T-cell (primary cell): ENCODE results near the gene CDC37. TPM values are rescaled to one million over a fixed set of nuclear protein-coding genes. Genes with fewer than 3 reads are reported as not detected.

Source experiments
- ATAC-seq, 4 experiments: fragments of 200-7000 bp in 3 of 4; fragments of 150-1000 bp in 1 of 4; cut with Tn5 transposase; replicated peaks in 1 of 4; 1 replicate in 3 of 4; 2 replicates in 1 of 4; pipeline ENCODE4 v1.10.0; 2021; ENCODE audit warnings: moderate library complexity in 3 of 4, mild to moderate bottlenecking in 2 of 4, moderate number of reproducible peaks in 1 of 4
- CTCF ChIA-PET, 2 donors: fragments of 300-600 bp; sonication (Branson Sonifier 250); formaldehyde crosslinking; loops; one replicate each; lab custom pipeline; 2022; ENCODE audit warnings: antibody characterized with exemption in 2 of 2; lab: Charles Lee
- POLR2A ChIA-PET, 2 donors: fragments of 300-600 bp; sonication (Branson Sonifier 250); formaldehyde crosslinking; loops; one replicate each; lab custom pipeline; 2022; ENCODE audit warnings: antibody characterized with exemption in 2 of 2; lab: Charles Lee
- DNase-seq, 35 experiments: peaks; one replicate each; pipeline versions ENCODE4 v3.0.0 to v3.0.0-alpha.2; 2013 to 2023
- H3K27ac ChIP-seq: one replicate; pipeline ENCODE4 v1.5.1; 2013; ENCODE audit warnings: low read length
- H3K27me3 ChIP-seq, 2 experiments: replicated peaks in 1 of 2; 1 replicate in 1 of 2; 2 replicates in 1 of 2; pipeline versions ENCODE4 v1.6.1 to v1.7.0; 2013; ENCODE audit warnings: low read length in 1 of 2, mixed read lengths in 1 of 2; ENCODE audit not compliant: control insufficient read depth in 2 of 2, insufficient read depth in 2 of 2; ENCODE audit errors: extremely low read depth in 1 of 2
- H3K36me3 ChIP-seq, 2 donors: 1 replicate in 1 of 2; 2 replicates in 1 of 2; pipeline versions ENCODE4 v1.6.1 to v1.7.0; 2013; ENCODE audit warnings: low read length in 1 of 2; ENCODE audit not compliant: control insufficient read depth in 2 of 2, insufficient read depth in 1 of 2; ENCODE audit errors: extremely low read depth in 1 of 2
- H3K4me1 ChIP-seq, 2 experiments: 1 replicate in 1 of 2; 2 replicates in 1 of 2; pipeline versions ENCODE4 v1.6.1 to v1.7.0; 2013; ENCODE audit warnings: low read length in 2 of 2, mixed read lengths in 1 of 2; ENCODE audit not compliant: insufficient read depth in 2 of 2, control insufficient read depth in 1 of 2; ENCODE audit errors: extremely low read depth in 1 of 2
- H3K4me3 ChIP-seq, 2 donors: 1 replicate in 1 of 2; 2 replicates in 1 of 2; pipeline versions ENCODE4 v1.5.1 to v1.7.0; 2013; ENCODE audit warnings: mild to moderate bottlenecking in 2 of 2, low read length in 1 of 2, moderate library complexity in 1 of 2; ENCODE audit not compliant: control insufficient read depth in 1 of 2; ENCODE audit errors: extremely low read depth in 1 of 2
- H3K9me3 ChIP-seq: 2 replicates; pipeline ENCODE4 v1.7.0; 2013
- H3K27ac Mint-ChIP-seq, 2 donors: one replicate each; pipeline ENCODE4 v1.8.0; 2020 to 2021; ENCODE audit warnings: mild to moderate bottlenecking in 2 of 2, mixed read lengths in 2 of 2
- H3K27me3 Mint-ChIP-seq, 2 donors: one replicate each; pipeline ENCODE4 v1.8.0; 2021 to 2022; ENCODE audit warnings: mixed read lengths in 2 of 2
- H3K36me3 Mint-ChIP-seq: one replicate; pipeline ENCODE4 v1.8.0; 2021; ENCODE audit warnings: mixed read lengths
- H3K4me1 Mint-ChIP-seq, 3 donors: one replicate each; pipeline ENCODE4 v1.8.0; 2020 to 2022; ENCODE audit warnings: mixed read lengths in 3 of 3, mild to moderate bottlenecking in 1 of 3
- H3K4me3 Mint-ChIP-seq, 3 donors: one replicate each; pipeline ENCODE4 v1.8.0; 2020 to 2022; ENCODE audit warnings: mild to moderate bottlenecking in 3 of 3, mixed read lengths in 3 of 3, moderate library complexity in 3 of 3
- H3K9me3 Mint-ChIP-seq, 3 donors: one replicate each; pipeline ENCODE4 v1.8.0; 2020 to 2022; ENCODE audit warnings: mixed read lengths in 3 of 3
- WGBS: methylation state at CpG from one replicate; pipeline ENCODE4 v1.1.5; 2013; ENCODE audit warnings: missing lambda C conversion rate; ENCODE audit not compliant: insufficient coverage; 5-methylcytosine and 5-hydroxymethylcytosine counted together
- total RNA-seq, 35 experiments: library from RNA in 6 of 35; stranded (reverse) in 6 of 35; fragments of 120-200 nt in 1 of 35; gene quantifications; one replicate each; pipeline versions ENCODE4 v1.2.1 to v1.2.4 and lab custom pipeline; 2013 to 2026

CDC37 gene
- total RNA-seq, 5 donors from 2014 or later (not counting 1 experiment from before 2014, with no cell fraction given): 163 to 205 (median 190) TPM

- Histone ChIP-seq H3K27me3 (no peaks in the 10 kb centered on the region), H3K27ac (no peak overlapping the region), H3K9me3 (no peaks in the 10 kb centered on the region), H3K4me1 (no peaks in the 10 kb centered on the region), H3K36me3 (peaks cover 15 to 74% of the 10 kb centered on the region in 2 donors), H3K4me3 (no peak overlapping the region)
- Mint-ChIP-seq H3K27me3 (no peaks in the 10 kb centered on the region), H3K4me3 (no peak overlapping the region), H3K9me3 (no peaks in the 10 kb centered on the region), H3K4me1 (peaks cover 0 to 8% (median 2%) of the 10 kb centered on the region in 3 donors), H3K36me3 (peaks cover 34% of the 10 kb centered on the region), H3K27ac (no peak overlapping the region)
- no peak for ATAC-seq
- DNase-seq: no peak
- 97% methylated on average over 22 of the region's 23 CpGs for WGBS
- CTCF ChIA-PET: interaction anchor here in 1 of 2 donors (0.7 kb wide), 1 partner anchor 94 kb away, joined by 3 read pairs; no protein-coding TSS in a partner anchor
- POLR2A ChIA-PET: interaction anchor here in 1 of 2 donors (0.8 kb wide), 1 partner anchor 11 kb away, joined by 3 read pairs; no protein-coding TSS in a partner anchor
Measured at GRCh38 chr19:10365518-10365917, 37.8 kb downstream of the CDC37 start.

- Histone ChIP-seq H3K4me1 (no peaks in the 10 kb centered on the region), H3K9me3 (no peaks in the 10 kb centered on the region), H3K27ac (no peak overlapping the region), H3K36me3 (peaks cover 15 to 74% of the 10 kb centered on the region in 2 donors), H3K27me3 (no peaks in the 10 kb centered on the region), H3K4me3 (no peak overlapping the region)
- Mint-ChIP-seq H3K27ac (no peak overlapping the region), H3K9me3 (no peaks in the 10 kb centered on the region), H3K4me3 (no peak overlapping the region), H3K36me3 (peaks cover 34% of the 10 kb centered on the region), H3K4me1 (peaks cover 0 to 6% (median 2%) of the 10 kb centered on the region in 3 donors), H3K27me3 (no peaks in the 10 kb centered on the region)
- CTCF ChIA-PET: no interaction called here
- POLR2A ChIA-PET: no interaction called here
- ATAC-seq (no peak), DNase-seq (no peak)
- 96% methylated on average over 15 of the region's 19 CpGs for WGBS
Measured at GRCh38 chr19:10364644-10365043, 38.7 kb downstream of the CDC37 start.

- no peaks in the 10 kb centered on the region for H3K27me3 Mint-ChIP-seq
- no peak overlapping the region for H3K27ac ChIP-seq
- H3K36me3 ChIP-seq: peaks cover 21 to 74% of the 10 kb centered on the region in 2 donors
- POLR2A ChIA-PET: no interaction called here
- CTCF ChIA-PET: no interaction called here
- H3K27me3 ChIP-seq: no peaks in the 10 kb centered on the region
- H3K9me3 ChIP-seq: no peaks in the 10 kb centered on the region
- WGBS: 90% methylated on average over 9 of the region's 12 CpGs
- no peaks in the 10 kb centered on the region for H3K4me1 ChIP-seq
- no peak for ATAC-seq
- no peaks in the 10 kb centered on the region for H3K9me3 Mint-ChIP-seq
- H3K4me3 ChIP-seq: no peak overlapping the region
- no peak overlapping the region for H3K4me3 Mint-ChIP-seq
- H3K36me3 Mint-ChIP-seq: peaks cover 30% of the 10 kb centered on the region
- H3K4me1 Mint-ChIP-seq: no peaks in the 10 kb centered on the region
- no peak for DNase-seq
- no peak overlapping the region for H3K27ac Mint-ChIP-seq
Measured at GRCh38 chr19:10363789-10364281, 39.5 kb downstream of the CDC37 start.

GRCh38 chr19:10362259-10362658 lies 41.1 kb downstream of the CDC37 start:
- over 99% methylated on average over 10 of the region's 18 CpGs for WGBS
- no peak overlapping the region for H3K4me3 Mint-ChIP-seq
- no peak overlapping the region for H3K4me3 ChIP-seq
- ChIA-PET POLR2A (no interaction called here), CTCF (no interaction called here)
- no peak overlapping the region for H3K27ac ChIP-seq
- DNase-seq (no peak), ATAC-seq (no peak)
- no peaks in the 10 kb centered on the region for H3K9me3 Mint-ChIP-seq
- H3K36me3 ChIP-seq: peaks cover 25 to 81% of the 10 kb centered on the region in 2 donors
- H3K36me3 Mint-ChIP-seq: peaks cover 26% of the 10 kb centered on the region
- no peaks in the 10 kb centered on the region for H3K27me3 Mint-ChIP-seq
- H3K27me3 ChIP-seq: no peaks in the 10 kb centered on the region
- no peaks in the 10 kb centered on the region for H3K4me1 Mint-ChIP-seq
- H3K27ac Mint-ChIP-seq: no peak overlapping the region
- no peaks in the 10 kb centered on the region for H3K4me1 ChIP-seq
- H3K9me3 ChIP-seq: no peaks in the 10 kb centered on the region

GRCh38 chr19:10361569-10362011 lies 41.8 kb downstream of the CDC37 start:
- 95% methylated on average over 12 of the region's 16 CpGs for WGBS
- DNase-seq (no peak), ATAC-seq (no peak)
- no peak overlapping the region for H3K27ac Mint-ChIP-seq
- Histone ChIP-seq H3K27ac (no peak overlapping the region), H3K9me3 (no peaks in the 10 kb centered on the region), H3K4me1 (no peaks in the 10 kb centered on the region), H3K36me3 (peaks cover 27 to 78% of the 10 kb centered on the region in 2 donors), H3K4me3 (no peak overlapping the region), H3K27me3 (no peaks in the 10 kb centered on the region)
- POLR2A ChIA-PET: no interaction called here
- peaks cover 26% of the 10 kb centered on the region for H3K36me3 Mint-ChIP-seq
- CTCF ChIA-PET: no interaction called here
- H3K27me3 Mint-ChIP-seq: no peaks in the 10 kb centered on the region
- H3K9me3 Mint-ChIP-seq: no peaks in the 10 kb centered on the region
- H3K4me3 Mint-ChIP-seq: no peak overlapping the region
- H3K4me1 Mint-ChIP-seq: no peaks in the 10 kb centered on the region

GRCh38 chr19:10356431-10356830 lies 46.9 kb downstream of the CDC37 start:
- H3K4me1 ChIP-seq: no peaks in the 10 kb centered on the region
- H3K9me3 Mint-ChIP-seq: no peaks in the 10 kb centered on the region
- H3K36me3 ChIP-seq: peaks cover 39 to 62% of the 10 kb centered on the region in 2 donors
- H3K36me3 Mint-ChIP-seq: peaks cover 29% of the 10 kb centered on the region
- H3K27me3 ChIP-seq: no peaks in the 10 kb centered on the region
- no peak overlapping the region for H3K27ac ChIP-seq
- ATAC-seq (no peak), DNase-seq (no peak)
- H3K4me3 Mint-ChIP-seq: no peak overlapping the region
- no peak overlapping the region for H3K4me3 ChIP-seq
- no peaks in the 10 kb centered on the region for H3K9me3 ChIP-seq
- H3K27ac Mint-ChIP-seq: no peak overlapping the region
- H3K27me3 Mint-ChIP-seq: no peaks in the 10 kb centered on the region
- WGBS: 97% methylated on average over 9 of the region's 12 CpGs
- ChIA-PET POLR2A (no interaction called here), CTCF (no interaction called here)
- no peaks in the 10 kb centered on the region for H3K4me1 Mint-ChIP-seq
